Hematopoietic multipotent progenitor cell treated with erythropoietin and hydrocortisone succinate and interleukin-3 and kit ligand, for 4 days (in vitro differentiated cells): ENCODE measurements around the gene SLC38A9.
"Not testable (repeated sequence)": the region's sequence is repeated elsewhere in the genome, so short reads cannot be mapped to it uniquely, and the experiment has no call there.

Experiments used
- DNase-seq: peaks from one replicate; pipeline ENCODE4 v3.0.0-alpha.2; 2015

SLC38A9 gene

DNA sequence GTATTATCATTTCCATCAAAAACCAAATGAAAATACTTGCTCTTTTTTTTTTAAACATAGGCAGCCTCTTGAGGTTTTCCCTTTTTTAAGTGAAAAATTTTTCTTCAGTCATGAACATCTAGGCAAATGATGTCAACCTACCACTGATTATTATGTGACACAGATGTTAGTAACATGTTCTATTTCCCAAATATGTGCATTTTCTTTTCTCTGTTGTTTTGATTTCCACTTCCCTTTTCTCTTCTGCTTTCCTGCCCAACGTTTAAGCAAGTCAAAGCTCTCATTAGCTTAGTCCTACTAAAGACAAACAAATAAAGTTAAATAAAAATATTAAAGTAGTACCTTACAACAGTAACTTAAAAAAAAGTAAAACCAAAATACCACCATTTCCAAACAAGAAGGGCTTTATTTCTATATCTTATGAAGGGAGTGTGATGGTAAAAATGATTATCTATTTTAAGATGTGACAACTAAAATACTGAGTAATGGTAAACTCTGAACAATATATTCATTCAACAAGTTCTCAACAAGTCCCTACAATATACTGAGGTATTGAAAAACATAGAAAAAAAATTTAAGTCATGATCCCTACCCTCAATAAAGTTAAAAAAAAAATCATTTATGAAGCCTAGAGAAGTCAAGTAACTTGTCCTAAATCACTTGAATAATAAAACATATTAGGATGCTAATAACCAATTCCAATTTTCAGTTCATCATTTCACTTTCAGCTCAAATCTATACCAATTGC, 9.4 kb downstream of the SLC38A9 start:
- peak; percentile 9 for DNase-seq

DNA sequence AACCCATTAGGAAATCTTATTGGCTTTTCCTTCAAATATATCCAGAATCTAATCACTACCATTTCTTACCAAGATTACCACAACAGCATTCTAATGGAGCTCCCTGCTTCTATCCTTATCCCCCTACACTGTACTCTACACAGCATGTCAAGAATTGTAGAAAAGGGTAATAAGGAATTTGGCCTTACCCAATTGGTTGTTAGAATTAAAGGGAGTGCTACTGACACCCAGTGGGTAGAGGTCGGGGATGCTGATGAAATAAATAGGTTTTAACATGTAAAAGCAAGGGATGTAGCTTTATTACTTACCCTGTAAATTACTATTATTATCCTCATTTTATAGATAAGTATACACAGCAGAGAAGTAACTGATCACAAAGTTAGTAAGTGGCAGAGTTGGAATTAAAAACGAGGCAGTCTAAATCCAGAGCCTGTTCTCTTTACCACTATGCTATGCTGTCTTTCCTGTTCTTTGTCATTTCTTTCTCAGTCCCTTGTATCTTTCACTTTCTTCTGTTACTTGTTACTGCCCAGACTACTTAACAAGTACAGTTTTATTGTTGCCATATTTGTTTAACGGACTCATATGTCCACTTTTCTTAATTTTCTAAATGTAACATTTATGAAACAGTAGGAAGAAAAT, 10.5 kb downstream of the SLC38A9 start:
- DNase-seq: no peak

DNA sequence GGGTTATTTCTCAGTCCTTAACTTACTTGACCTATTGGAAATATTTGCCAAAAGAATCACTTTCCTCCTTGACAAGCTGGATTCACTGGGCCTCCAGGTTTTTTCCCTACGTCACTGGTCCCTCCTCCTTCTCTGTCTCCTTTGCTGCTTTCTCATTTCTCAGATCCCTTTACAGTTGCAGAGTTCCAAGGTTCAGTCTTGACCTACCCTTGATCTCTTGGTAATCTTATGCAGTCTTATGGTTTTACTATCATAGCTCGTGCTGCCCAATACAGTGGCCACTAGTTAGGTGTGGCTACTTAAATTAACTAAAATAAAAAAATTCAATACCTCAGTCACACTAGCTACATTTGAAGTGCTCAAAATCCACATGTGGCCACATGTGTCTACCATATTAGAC, 11.4 kb downstream of the SLC38A9 start:
- DNase-seq: no peak

DNA sequence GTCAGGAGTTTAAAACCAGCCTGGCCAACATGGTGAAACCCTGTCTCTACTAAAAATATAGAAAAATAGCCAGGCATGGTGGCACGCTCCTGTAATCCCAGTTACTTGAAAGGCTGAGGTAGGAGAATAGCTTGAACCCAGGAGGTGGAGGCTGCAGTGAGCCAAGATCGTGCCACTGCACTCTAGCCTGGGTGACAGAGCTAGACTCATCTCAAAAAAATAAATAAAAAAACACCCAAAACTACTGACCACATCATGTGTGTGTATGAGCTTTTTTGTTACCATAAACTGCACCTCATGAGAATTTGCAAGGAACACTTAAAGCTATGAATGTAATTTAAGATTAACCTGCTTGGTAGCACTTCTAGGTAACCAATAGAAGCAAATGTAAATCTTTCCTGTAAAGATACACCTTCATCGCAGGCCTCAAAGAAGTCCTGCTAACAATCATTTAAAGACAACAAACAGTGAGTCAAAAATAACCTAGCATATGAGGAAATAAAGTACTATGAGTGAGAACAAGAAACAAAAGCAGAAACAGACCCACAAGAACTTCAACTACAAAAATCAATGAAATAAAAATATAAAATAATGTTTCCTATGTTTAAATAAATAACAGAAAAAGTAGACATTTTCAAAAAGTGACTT, 13.0 kb downstream of the SLC38A9 start:
- DNase-seq: no peak

- DNase-seq: not testable (repeated sequence)
These were observed 15.4 kb downstream of the SLC38A9 start for GRCh38 chr5:55696704-55697103.

GRCh38 chr5:55694152-55694830, 17.8 kb downstream of the SLC38A9 start:
- DNase-seq: peak; percentile 62

GRCh38 chr5:55692509-55692908, 19.6 kb downstream of the SLC38A9 start:
- DNase-seq: no peak

GRCh38 chr5:55692106-55692417, 20.1 kb downstream of the SLC38A9 start:
- no peak for DNase-seq

DNA sequence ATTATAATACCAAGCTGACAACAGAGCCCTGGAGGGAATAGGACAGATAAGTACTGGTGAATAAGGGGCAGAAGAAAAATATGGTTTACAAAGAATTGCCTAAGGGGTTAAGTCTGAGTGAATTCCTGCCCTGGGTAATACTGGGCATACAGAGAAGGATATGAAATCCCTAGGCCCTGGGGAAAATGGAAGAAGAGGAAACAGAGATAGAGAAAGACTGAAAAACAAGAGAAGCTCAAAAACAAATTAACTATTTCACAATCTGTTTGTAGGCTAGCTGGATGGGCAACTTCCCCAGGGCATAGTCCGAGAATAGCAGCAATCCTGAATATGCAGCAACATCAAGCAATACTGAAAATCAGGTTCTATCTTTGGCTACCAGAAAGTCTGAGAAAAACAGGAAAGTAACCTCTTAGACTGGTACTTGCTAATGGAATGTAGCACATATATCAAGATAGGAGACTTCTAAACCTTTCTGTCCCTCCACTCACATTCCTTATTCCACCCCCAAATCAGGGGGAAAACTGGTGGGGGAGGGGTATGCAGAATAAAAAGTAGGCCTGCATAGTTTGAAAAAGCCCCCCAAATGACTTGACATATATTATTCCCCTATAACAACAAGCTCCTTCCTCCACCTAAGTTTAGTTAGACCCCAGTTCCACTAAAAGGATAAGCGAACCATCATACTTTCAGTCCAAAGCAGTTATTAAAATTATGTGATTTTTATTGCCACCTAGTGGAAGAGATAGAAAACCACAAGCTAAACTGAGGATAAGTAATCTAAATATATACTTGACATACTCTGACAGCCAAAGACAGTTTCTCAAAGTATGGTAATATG, 20.6 kb downstream of the SLC38A9 start:
- DNase-seq: peak; percentile 78

GRCh38 chr5:55682071-55682470, 30.1 kb downstream of the SLC38A9 start:
- DNase-seq: no peak

DNA sequence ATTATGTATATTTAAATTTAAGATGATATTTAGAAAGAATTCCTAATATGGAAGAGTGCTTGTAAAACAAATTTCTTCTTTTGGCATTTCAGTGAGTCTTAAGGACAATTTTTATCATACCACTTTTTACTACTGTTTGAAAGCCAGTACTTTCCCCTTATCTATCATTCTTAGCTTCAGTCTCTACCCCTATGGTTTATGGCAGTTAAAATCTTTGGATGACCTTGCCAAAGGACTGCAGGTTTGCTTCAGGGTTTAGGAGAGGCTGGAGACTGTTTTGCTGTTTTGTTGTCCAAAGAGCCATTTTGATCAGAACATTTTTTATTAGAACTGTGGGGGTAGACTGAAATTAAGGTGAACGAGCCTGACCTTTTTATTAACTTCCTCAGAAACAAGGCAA, 30.8 kb downstream of the SLC38A9 start:
- peak; percentile 17 for DNase-seq

- DNase-seq: no peak
These were observed 31.8 kb downstream of the SLC38A9 start for GRCh38 chr5:55680353-55680752.

DNA sequence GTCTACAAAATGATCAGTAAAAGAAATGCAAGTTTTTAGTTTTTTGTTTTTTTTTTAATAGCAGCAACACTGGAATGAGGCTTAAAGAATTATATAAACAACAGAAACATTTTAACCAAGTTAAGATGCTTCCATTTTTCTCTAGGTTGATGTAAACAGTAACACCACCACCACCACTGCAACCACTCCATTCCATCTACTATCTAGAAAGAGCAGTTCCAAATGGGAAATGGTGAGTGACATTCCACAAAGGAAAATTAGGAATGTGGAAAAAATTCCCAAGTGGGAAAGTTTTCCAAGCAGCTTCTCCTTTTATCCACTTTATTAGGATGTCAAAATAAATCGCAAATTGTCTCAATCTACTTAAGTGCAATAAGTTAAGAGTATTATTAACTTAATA, 32.6 kb downstream of the SLC38A9 start:
- no peak for DNase-seq

GRCh38 chr5:55675119-55675518, 37.0 kb downstream of the SLC38A9 start:
- no peak for DNase-seq

- DNase-seq: no peak
These were observed 37.8 kb downstream of the SLC38A9 start for GRCh38 chr5:55674340-55674739.

DNA sequence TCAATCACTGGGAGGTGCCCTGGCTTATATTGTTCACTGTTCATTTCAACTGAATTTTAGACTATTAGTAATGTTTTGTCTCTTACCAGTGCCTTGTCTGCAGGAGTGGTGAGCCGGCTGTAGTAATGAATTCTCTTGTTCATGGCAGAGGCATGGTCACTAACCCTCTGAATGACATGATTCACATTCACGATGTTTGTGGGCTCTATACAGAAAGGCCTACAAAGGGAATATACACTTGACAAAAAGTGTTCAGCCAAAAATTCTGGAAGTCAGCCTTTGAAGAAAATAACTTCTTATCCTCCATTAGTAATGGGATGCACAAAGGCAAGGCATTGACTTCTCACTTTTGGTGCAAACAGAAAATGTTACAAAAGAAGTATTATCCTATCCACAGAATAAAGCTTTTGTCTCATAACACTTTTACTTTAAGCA, 39.6 kb downstream of the SLC38A9 start:
- DNase-seq: no peak

GRCh38 chr5:55671975-55672374, 40.1 kb downstream of the SLC38A9 start:
- DNase-seq: no peak

GRCh38 chr5:55668356-55668755, 43.8 kb downstream of the SLC38A9 start:
- no peak for DNase-seq

DNA sequence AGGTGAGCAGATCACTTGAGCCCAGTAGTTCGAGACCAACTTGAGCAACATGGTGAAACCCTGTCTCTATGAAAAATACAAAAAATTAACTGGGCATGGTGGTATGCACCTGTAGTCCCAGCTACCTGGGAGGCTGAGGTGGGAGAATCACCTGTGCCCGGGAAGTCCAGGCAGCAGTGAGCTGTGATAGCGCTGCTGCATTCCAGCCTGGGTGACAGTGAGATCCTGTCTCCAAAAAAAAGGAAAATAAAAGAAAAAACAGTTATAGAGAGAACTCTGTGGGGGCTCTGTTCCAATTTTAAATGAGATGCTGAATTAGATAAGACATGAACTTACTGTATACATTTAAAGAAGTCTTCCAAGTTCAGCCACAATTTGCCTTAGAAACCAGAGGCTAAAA, 44.2 kb downstream of the SLC38A9 start:
- no peak for DNase-seq

GRCh38 chr5:55665065-55665464, 47.1 kb downstream of the SLC38A9 start:
- no peak for DNase-seq

DNA sequence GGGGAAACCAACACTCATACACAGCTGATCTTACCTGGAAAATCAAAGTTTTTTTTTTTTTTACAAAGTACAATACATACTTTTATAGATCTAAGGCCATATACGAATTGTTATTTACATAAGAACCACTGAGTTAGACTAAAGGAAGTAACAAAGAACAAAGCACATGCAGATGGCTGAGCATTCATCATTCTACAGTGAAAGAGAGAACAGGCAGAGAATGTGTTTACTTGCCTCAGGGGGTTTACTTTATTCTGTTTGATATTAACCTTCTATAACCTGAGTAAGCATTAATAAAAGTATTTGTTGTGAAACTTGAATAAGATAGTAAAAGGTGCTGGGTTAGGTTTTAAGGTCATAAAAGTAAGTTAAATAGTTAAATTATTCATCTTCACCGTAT, 54.7 kb downstream of the SLC38A9 start:
- DNase-seq: no peak

DNA sequence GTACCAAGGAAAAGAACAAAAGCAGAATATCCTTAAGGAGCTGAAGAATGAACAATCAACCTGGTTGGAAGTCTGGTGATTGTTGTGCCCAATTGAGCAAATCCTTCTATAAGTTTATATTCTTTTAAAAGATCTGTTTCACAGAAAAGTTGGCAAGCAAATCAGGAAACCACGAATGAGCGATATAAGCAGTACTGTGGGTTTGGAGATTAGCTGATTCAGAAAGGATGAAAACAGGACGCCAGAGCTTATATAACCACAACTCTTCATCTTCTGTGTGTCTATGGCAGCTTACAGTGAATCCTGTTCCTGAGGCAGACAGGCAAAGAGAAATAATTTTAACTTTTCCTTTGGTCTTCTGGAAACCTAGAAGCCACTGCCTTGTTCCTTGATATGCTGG, 61.7 kb downstream of the SLC38A9 start:
- peak; percentile 80 for DNase-seq

DNA sequence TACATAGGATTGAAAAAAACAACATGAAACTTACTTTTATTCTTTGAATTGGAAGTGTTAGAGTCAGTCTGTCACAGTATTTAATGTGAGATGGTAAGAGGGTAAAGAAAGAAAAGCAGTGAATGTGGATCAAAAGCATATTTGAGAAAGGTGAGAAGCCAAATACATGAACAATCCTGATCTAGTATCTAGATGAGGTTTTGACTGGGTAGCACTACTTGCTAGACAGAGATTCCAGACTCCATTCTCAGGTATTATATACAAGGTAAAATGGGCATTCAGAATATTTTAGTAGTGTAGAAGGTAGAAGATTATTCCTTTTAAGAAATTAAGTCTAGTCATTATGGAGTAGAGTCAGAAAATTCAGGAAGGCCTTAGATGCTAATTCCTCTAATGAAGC, 62.2 kb downstream of the SLC38A9 start:
- no peak for DNase-seq
